Fibroblast of skin of right quadriceps (primary cell): Measurements from ENCODE around the gene CD109.

ENCODE experiments used
- DNase-seq: peaks from one replicate; pipeline ENCODE4 v3.0.0-alpha.2; 2013

Gene CD109

DNA sequence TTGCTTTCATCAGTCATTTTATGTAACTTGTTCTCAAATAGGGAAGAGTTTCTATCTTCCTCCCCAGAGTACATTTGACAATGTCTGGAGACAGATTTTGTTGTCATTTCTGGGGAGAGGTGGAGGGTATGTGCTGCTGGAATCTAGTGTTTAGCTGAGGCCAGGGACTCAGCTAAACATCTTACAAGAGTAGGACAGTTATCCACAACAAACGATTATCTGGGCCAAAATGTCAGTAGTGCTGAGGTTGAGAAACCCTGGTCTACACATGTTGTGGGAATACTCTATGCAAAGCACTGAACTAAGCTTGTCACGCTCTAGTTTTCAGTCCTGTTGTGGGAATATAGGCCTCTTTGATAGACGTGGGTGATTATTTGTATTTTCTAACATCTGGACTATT, 171.4 kb downstream of the CD109 start:
- DNase-seq, result no peak

DNA sequence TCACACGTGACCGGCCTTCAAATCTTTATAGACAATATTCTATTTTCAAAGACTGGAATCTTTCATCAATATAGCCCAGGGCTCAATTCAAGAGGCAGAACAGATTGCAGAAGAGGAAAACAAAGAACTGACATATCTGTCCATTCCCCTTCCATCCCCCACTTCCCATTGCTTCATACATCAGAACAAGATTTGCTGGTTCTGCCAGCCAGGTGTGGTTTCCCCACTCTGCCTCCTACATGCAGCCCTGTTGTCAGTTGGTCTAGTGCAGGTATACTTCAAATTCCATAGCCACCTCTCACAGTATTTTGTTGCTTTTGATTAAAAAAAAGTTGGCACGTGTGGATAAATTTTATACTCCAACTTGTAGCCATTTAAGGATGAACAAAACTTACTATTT, 174.9 kb downstream of the CD109 start:
- no peak for DNase-seq

DNA sequence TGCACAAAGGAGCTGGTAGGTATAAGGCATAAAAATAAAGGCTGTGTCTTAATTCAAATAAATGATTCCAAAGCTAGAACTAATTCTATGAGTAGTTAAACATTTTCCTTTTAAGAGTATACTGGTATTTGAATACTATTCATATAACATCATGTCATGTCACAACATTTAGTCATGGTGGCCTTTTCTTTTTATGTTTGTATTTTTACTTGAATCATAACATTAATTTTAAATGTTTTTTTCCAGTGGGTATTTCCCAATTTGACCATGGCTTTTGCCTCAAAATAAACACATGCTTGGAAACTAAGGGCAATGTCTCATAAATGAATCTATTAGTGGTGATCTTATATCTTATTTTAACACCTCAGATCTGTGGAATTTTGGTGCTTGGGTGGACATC, 177.1 kb downstream of the CD109 start:
- no peak for DNase-seq
